Kidney glomerular epithelial cell (primary cell): ENCODE data around the gene MS4A14.
"Not testable (repeated sequence)": the region's sequence is repeated elsewhere in the genome, so short reads cannot be mapped to it uniquely, and the experiment has no call there.

Experiments
- DNase-seq: peaks from one replicate; lab custom pipeline; 2025; lab: John Stamatoyannopoulos, UW

Gene MS4A14

DNA sequence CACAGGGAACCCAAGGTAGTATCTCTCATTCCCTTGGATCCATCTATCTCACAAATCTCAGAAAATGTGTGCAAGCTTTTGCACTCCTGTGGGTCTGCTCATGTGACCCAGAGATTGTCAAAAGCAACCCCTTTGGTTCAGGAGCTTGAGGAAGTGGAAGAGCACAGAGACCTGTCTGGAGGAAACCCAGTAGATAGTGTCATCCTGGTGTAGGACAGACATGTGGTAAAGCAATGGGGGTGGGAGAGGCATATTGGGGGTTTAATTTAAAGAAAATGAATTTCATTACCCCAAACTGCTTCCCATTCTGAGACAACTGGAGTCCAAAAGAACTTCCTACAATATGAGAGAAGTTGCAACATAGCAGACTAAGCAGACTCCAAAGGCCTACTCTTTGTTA is 5.8 kb upstream of the MS4A14 start:
- DNase-seq, result no peak

DNA sequence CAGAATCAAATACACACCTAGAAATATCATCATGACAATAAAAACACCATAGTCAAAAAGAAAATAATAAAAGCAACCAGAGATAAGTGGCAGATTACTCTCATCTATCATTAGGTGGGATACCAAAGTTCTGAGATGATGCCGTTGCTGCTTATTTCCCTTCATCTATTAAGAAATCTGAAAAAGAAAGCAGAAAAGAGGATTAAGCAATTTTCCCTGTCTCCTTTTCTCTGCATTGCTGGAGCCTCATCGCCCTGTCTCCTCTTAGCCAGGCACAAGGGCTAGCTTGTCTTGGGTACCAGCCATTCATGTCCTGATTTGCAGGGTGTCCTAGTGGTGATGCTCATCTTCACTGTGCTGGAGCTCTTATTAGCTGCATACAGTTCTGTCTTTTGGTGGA is 3.9 kb upstream of the MS4A14 start:
- DNase-seq, result no peak

- DNase-seq, result no peak
Observed at GRCh38 chr11:60393016-60393415, 3.2 kb upstream of the MS4A14 start.

GRCh38 chr11:60394666-60395380 is 1.4 kb upstream of the MS4A14 start:
- DNase-seq, result no peak

DNA sequence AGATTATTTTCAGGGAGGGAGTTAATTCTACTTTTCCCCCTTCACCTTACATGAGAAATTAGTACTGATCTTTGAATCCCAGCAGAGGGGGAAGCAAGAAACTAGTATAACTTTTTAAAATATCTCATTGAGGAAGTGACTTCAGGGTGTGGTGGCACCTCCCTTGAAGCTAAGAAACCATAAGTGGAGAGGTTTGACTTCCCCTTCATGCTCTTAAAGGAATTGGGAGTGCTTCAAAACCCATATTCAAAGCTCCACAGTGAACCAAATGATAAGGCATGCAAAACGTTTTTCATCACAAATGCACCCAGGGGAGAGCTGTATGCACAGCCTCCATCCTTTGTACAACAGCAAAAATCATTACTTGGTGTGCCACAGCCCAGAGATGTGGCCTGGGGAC is 540 bp downstream of the MS4A14 start:
- no peak for DNase-seq

DNA sequence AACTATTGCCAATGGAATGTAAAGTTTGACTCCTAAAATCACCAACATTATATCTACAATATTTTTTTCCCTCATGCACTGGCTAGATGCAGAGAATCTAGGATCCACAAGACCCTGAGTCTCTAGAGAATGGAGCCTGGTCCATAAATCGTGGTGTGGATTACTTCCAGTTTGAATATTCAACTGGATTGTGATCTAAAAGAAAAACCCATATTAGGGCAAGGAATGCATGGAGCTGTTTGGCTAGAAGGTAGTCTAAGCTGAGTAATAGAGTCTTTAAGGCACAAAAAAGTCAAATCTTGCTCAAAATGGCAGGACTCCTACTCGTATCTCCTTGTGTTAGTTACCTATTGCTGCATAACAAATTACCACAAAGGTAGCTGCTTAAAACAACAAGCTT is 23.8 kb downstream of the MS4A14 start:
- no peak for DNase-seq

- no peak for DNase-seq
Observed at GRCh38 chr11:60422609-60423008, 26.4 kb downstream of the MS4A14 start.

GRCh38 chr11:60428517-60428916 is 32.3 kb downstream of the MS4A14 start:
- DNase-seq, result no peak

- no peak for DNase-seq
Observed at GRCh38 chr11:60429272-60429671, 33.0 kb downstream of the MS4A14 start, which contains the start of gene MS4A5. TSS of gene MS4A5 (plus strand) at chr11:60429572. CDS start at chr11:60429675, 103 bp downstream.

- DNase-seq, result no peak
Observed at GRCh38 chr11:60431251-60431650, 35.0 kb downstream of the MS4A14 start.

- DNase-seq, result no peak
Observed at GRCh38 chr11:60433401-60433800, 37.1 kb downstream of the MS4A14 start.

GRCh38 chr11:60447070-60447469 is 50.8 kb downstream of the MS4A14 start:
- no peak for DNase-seq

GRCh38 chr11:60447846-60448245 is 51.6 kb downstream of the MS4A14 start:
- no peak for DNase-seq

- DNase-seq, result not testable (repeated sequence)
Observed at GRCh38 chr11:60451185-60451584, 54.9 kb downstream of the MS4A14 start.

- DNase-seq, result no peak
Observed at GRCh38 chr11:60454212-60454611, 58.0 kb downstream of the MS4A14 start.

DNA sequence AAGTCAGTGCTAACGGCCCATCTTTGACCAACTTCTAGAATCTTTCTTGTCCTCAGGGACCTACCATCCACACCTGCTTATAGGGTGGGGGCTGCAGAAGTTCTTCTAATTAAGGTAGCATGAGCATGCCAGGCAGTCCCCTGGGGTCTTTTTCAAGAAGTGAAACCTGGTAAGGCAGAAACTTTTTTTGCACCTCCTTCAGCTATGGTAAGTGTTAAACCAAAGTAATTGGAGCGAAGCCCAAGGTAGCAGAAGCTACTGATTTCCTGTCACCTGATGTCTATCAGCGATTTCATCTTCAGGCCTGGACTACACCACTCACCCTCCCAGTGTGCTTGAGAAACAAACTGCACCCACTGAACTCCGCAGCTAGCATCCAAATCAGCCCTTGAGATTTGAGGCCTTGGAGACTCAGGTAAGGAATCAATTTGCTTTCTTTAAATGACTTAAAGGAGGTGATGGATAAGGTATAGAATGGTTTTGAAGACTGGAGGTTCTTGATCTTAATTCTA is 59.3 kb downstream of the MS4A14 start, which contains the start of gene MS4A1:
Gene MS4A1 (plus strand): TSS at position 317 of the 512 bp plus-strand sequence. CDS start 6,528 bp downstream, outside the sequence.
- DNase-seq, result no peak

DNA sequence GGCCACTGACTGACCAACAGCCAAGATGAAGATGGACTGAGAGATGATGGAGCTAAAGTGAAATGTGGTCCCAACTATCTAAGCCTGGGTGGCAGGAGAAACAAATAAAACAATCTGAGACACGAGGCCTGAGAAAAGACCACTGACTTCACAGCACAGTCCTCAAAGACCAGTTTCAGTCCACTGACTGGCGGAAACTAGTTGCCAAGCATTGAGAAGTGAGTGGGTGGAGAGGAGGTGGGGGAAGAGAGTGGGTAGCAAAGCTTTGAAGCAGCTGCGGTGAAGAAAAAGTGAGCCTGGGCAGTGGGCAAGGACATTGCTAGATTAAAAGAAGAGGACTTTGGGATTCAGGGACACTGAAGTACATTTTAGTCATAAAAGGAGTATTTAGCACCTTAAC is 61.3 kb downstream of the MS4A14 start:
- no peak for DNase-seq

GRCh38 chr11:60459345-60459744 is 63.1 kb downstream of the MS4A14 start:
- no peak for DNase-seq
